Measurements from ENCODE around the gene ZNF780A.

DNA sequence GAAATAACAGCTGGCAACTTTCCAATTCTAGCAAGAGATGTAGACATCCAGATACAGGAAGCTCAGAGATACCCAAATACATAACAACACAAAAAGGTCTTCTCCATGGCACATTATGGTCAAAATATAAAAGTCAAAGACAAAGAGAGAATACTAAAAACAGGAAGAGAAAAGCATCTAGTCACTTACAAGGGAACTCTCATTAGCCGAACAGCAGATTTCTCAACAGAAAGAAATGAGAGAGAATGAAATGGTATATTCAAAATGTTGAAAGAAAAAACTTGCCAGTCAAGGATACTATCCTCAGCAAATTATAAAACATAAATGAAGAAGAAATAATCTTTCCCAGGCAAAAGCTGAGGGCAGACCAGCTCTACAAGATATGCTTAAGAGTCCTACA lies 12.4 kb downstream of the ZNF780A start:
- no peak for TF ChIP-seq EZH2phosphoT487 (IDR thresholded peaks at IDR 0.05; ENCODE audit: borderline replicate concordance)
- no peak for TF ChIP-seq CTCF (conservative IDR thresholded peaks at IDR 0.05; ENCODE audit: low read length)

All from Loucy (cell line).